NCI-H2029 (cell line): ENCODE measurements around the gene EPN1.

Experiments used
- DNase-seq: peaks from one replicate; lab custom pipeline; 2025; lab: John Stamatoyannopoulos, UW

Gene EPN1

GRCh38 chr19:55674841-55675660 is at the start of gene EPN1:
Gene EPN1, plus strand, starts transcription at chr19:55675226. Its CDS starts 3,402 bp downstream, at chr19:55678628.
- DNase-seq: peak; percentile 96

GRCh38 chr19:55626350-55626749 is 48.7 kb upstream of the EPN1 start:
- no peak for DNase-seq

GRCh38 chr19:55632463-55632834 is 42.6 kb upstream of the EPN1 start:
- DNase-seq: peak; percentile 76

GRCh38 chr19:55633861-55634260 is 41.2 kb upstream of the EPN1 start:
- peak; percentile 33 for DNase-seq

GRCh38 chr19:55635334-55635717 is 39.7 kb upstream of the EPN1 start:
- DNase-seq: no peak

GRCh38 chr19:55635856-55636440 is 39.1 kb upstream of the EPN1 start:
- DNase-seq: no peak

- no peak for DNase-seq
Observed at GRCh38 chr19:55636723-55637122, 38.3 kb upstream of the EPN1 start.

- no peak for DNase-seq
Observed at GRCh38 chr19:55637534-55637933, 37.5 kb upstream of the EPN1 start.

- DNase-seq: no peak
Observed at GRCh38 chr19:55638864-55639359, 36.1 kb upstream of the EPN1 start.

GRCh38 chr19:55640043-55640576 is 34.9 kb upstream of the EPN1 start:
- DNase-seq: peak; percentile 47

GRCh38 chr19:55640577-55641425 is 34.2 kb upstream of the EPN1 start, which contains the start of gene ZNF580:
Gene ZNF580, plus strand, starts transcription at chr19:55641002. Its CDS starts 1,507 bp downstream, at chr19:55642509.
- DNase-seq: peak; percentile 53

- no peak for DNase-seq
Observed at GRCh38 chr19:55641426-55642152, 33.4 kb upstream of the EPN1 start.

GRCh38 chr19:55642153-55643002 is 32.6 kb upstream of the EPN1 start:
- no peak for DNase-seq

- DNase-seq: peak; percentile 60
Observed at GRCh38 chr19:55643003-55643886, 31.8 kb upstream of the EPN1 start, which contains the start of gene ZNF581. Gene ZNF581, plus strand, starts transcription at chr19:55643649. Its CDS starts 923 bp downstream, at chr19:55644572.

- DNase-seq: no peak
Observed at GRCh38 chr19:55643887-55644176, 31.2 kb upstream of the EPN1 start.

- DNase-seq: no peak
Observed at GRCh38 chr19:55644191-55644833, 30.7 kb upstream of the EPN1 start.

- no peak for DNase-seq
Observed at GRCh38 chr19:55644842-55645511, 30.0 kb upstream of the EPN1 start.

- DNase-seq: no peak
Observed at GRCh38 chr19:55645512-55645881, 29.5 kb upstream of the EPN1 start.
